WTC11 (cell line): Measurements from ENCODE around the gene PTPRJ. TPM values are rescaled to one million over a fixed set of nuclear protein-coding genes. Genes with fewer than 3 reads are reported as not detected.

Experiments
- ATAC-seq: fragments of 200-7000 bp; cut with Tn5 transposase; 2 replicates; pipeline ENCODE4 v1.10.0; 2021; ENCODE audit warnings: mild to moderate bottlenecking, moderate library complexity
- CTCF ChIA-PET: fragments of 300-600 bp; sonication (Branson Sonifier 250); formaldehyde crosslinking; loops from one replicate; lab custom pipeline; 2021; ENCODE audit warnings: antibody characterized with exemption; lab: Charles Lee
- POLR2A ChIA-PET: fragments of 350-600 bp; sonication (Branson Sonifier 250); formaldehyde crosslinking; loops from one replicate; lab custom pipeline; 2021; ENCODE audit warnings: antibody characterized with exemption; lab: Charles Lee
- DNase-seq: peaks from one replicate; pipeline ENCODE4 v3.0.0; 2021; ENCODE audit warnings: low spot score
- H3K27ac Mint-ChIP-seq: 2 replicates; pipeline ENCODE4 v1.8.0; 2021; ENCODE audit warnings: mixed read lengths
- H3K27me3 Mint-ChIP-seq: 2 replicates; pipeline ENCODE4 v1.8.0; 2021; ENCODE audit warnings: low read depth, mild to moderate bottlenecking, moderate library complexity, mixed read lengths
- H3K36me3 Mint-ChIP-seq: 2 replicates; pipeline ENCODE4 v1.8.0; 2021; ENCODE audit warnings: mixed read lengths
- H3K4me1 Mint-ChIP-seq: 2 replicates; pipeline ENCODE4 v1.8.0; 2022; ENCODE audit warnings: mixed read lengths
- H3K4me3 Mint-ChIP-seq: 2 replicates; pipeline ENCODE4 v1.8.0; 2021; ENCODE audit warnings: mild to moderate bottlenecking, moderate library complexity, mixed read lengths
- H3K9me3 Mint-ChIP-seq: 2 replicates; pipeline ENCODE4 v1.8.0; 2021; ENCODE audit warnings: mixed read lengths
- ATF2 ChIP-seq: sonication (generic); formaldehyde crosslinking; IDR thresholded peaks from 2 replicates; pipeline ENCODE4 v1.8.1; 2022; ENCODE audit warnings: low read depth, missing genetic modification reagents, borderline replicate concordance
- ATF3 ChIP-seq: sonication (generic); formaldehyde crosslinking; conservative IDR thresholded peaks from 2 replicates; pipeline ENCODE4 v1.8.1; 2022; ENCODE audit warnings: mild to moderate bottlenecking, missing genetic modification reagents
- IRF2 ChIP-seq: sonication (generic); formaldehyde crosslinking; IDR thresholded peaks from 2 replicates; pipeline ENCODE4 v1.8.0; 2022; ENCODE audit warnings: low read depth, missing genetic modification reagents, borderline replicate concordance
- JAZF1 ChIP-seq: fragments of 250-450 bp; sonication (Bioruptor Pico); IDR thresholded peaks from 2 replicates; pipeline ENCODE4 v1.9.0; 2021; ENCODE audit warnings: moderate library complexity, mild to moderate bottlenecking, inconsistent platforms
- KAT7 ChIP-seq: sonication (generic); formaldehyde crosslinking; IDR thresholded peaks from 2 replicates; pipeline ENCODE4 v1.8.1; 2023; ENCODE audit warnings: missing genetic modification reagents, mild to moderate bottlenecking, borderline replicate concordance
- MAX ChIP-seq: sonication (generic); formaldehyde crosslinking; IDR thresholded peaks from 2 replicates; pipeline ENCODE4 v1.8.0; 2022; ENCODE audit warnings: mild to moderate bottlenecking, missing genetic modification reagents
- NR2C2 ChIP-seq: sonication (generic); formaldehyde crosslinking; IDR thresholded peaks from 2 replicates; pipeline ENCODE4 v1.8.0; 2022; ENCODE audit warnings: mild to moderate bottlenecking, missing genetic modification reagents
- NR3C1 ChIP-seq: sonication (generic); formaldehyde crosslinking; conservative IDR thresholded peaks from 2 replicates; pipeline ENCODE4 v1.8.1; 2023; ENCODE audit warnings: low read depth, mild to moderate bottlenecking, missing genetic modification reagents
- PREB ChIP-seq: sonication (generic); formaldehyde crosslinking; IDR thresholded peaks from 2 replicates; pipeline ENCODE4 v1.8.1; 2022; ENCODE audit warnings: mild to moderate bottlenecking, missing genetic modification reagents, moderate library complexity, borderline replicate concordance
- SMAD3 ChIP-seq: sonication (generic); formaldehyde crosslinking; IDR thresholded peaks from 2 replicates; pipeline ENCODE4 v1.8.0; 2022; ENCODE audit warnings: missing genetic modification reagents, mild to moderate bottlenecking, borderline replicate concordance
- SMAD4 ChIP-seq: sonication (generic); formaldehyde crosslinking; IDR thresholded peaks from 2 replicates; pipeline ENCODE4 v1.8.0; 2022; ENCODE audit warnings: mild to moderate bottlenecking, missing genetic modification reagents
- TEAD4 ChIP-seq: sonication (generic); formaldehyde crosslinking; IDR thresholded peaks from 2 replicates; pipeline ENCODE4 v1.8.0; 2022; ENCODE audit warnings: mild to moderate bottlenecking, missing genetic modification reagents
- USF2 ChIP-seq: sonication (generic); formaldehyde crosslinking; IDR thresholded peaks from 2 replicates; pipeline ENCODE4 v1.8.1; 2023; ENCODE audit warnings: mild to moderate bottlenecking, missing genetic modification reagents, moderate library complexity
- ZBTB43 ChIP-seq: sonication (generic); formaldehyde crosslinking; IDR thresholded peaks from 2 replicates; pipeline ENCODE4 v1.8.1; 2023; ENCODE audit warnings: mild to moderate bottlenecking, missing genetic modification reagents
- ZMAT4 ChIP-seq: fragments of 250-450 bp; sonication (Bioruptor Pico); IDR thresholded peaks from 2 replicates; pipeline ENCODE4 v1.9.0; 2021; ENCODE audit warnings: mild to moderate bottlenecking
- ZNF232 ChIP-seq: sonication (generic); formaldehyde crosslinking; IDR thresholded peaks from 2 replicates; pipeline ENCODE4 v1.8.0; 2022; ENCODE audit warnings: mild to moderate bottlenecking, missing genetic modification reagents
- ZNF423 ChIP-seq: fragments of 250-450 bp; sonication (Bioruptor Pico); IDR thresholded peaks from 2 replicates; pipeline ENCODE4 v2.1.2; 2022; ENCODE audit warnings: mild to moderate bottlenecking, moderate library complexity
- ZSCAN18 ChIP-seq: fragments of 250-450 bp; sonication (Bioruptor Pico); IDR thresholded peaks from 2 replicates; pipeline ENCODE4 v2.1.2; 2022; ENCODE audit warnings: mild to moderate bottlenecking, moderate library complexity
- total RNA-seq: library from RNA; stranded (reverse); gene quantifications from 3 replicates; pipeline ENCODE4 v1.2.3, GENCODE V29; 2021

Gene PTPRJ
- total RNA-seq, 1 experiment from 2014 or later: 19.5 TPM

GRCh38 chr11:48001438-48002021 is 21.2 kb downstream of the PTPRJ start:
- H3K27me3 Mint-ChIP-seq: no peaks in the 10 kb centered on the region
- peaks cover 54% of the 10 kb centered on the region for H3K4me1 Mint-ChIP-seq
- ATAC-seq (peak; percentile 14; the same call in 1 of the 2 replicates), DNase-seq (no peak)
- no peaks in the 10 kb centered on the region for H3K9me3 Mint-ChIP-seq
- H3K36me3 Mint-ChIP-seq: no peaks in the 10 kb centered on the region
- POLR2A ChIA-PET: interaction anchor here (0.6 kb wide), 1 partner anchor 105 kb away, joined by 6 read pairs; no protein-coding TSS in a partner anchor
- peak overlapping the region; percentile 91 for H3K27ac Mint-ChIP-seq
- CTCF ChIA-PET: interaction anchor here (0.7 to 1.1 kb wide), 3 partner anchors 35 to 150 kb away, joined by 3 read pairs; no protein-coding TSS in a partner anchor
- no peak overlapping the region for H3K4me3 Mint-ChIP-seq
- no peak for TF ChIP-seq MAX (CRISPR knock-in tag)
- no peak for TF ChIP-seq ZNF232 (CRISPR knock-in tag)
- TF ChIP-seq ATF2 (CRISPR knock-in tag): no peak
- TF ChIP-seq KAT7 (CRISPR knock-in tag): no peak
- no peak for TF ChIP-seq SMAD3 (CRISPR knock-in tag)
- no peak for TF ChIP-seq IRF2 (CRISPR knock-in tag)
- no peak for TF ChIP-seq USF2 (CRISPR knock-in tag)
- TF ChIP-seq JAZF1 (CRISPR knock-in tag): no peak
- no peak for TF ChIP-seq ZBTB43 (CRISPR knock-in tag)
- TF ChIP-seq TEAD4 (CRISPR knock-in tag): no peak
- no peak for TF ChIP-seq ATF3
- TF ChIP-seq ZMAT4 (CRISPR knock-in tag): no peak
- no peak for TF ChIP-seq ZNF423 (CRISPR knock-in tag)
- no peak for TF ChIP-seq NR3C1 (CRISPR knock-in tag)
- no peak for TF ChIP-seq SMAD4 (CRISPR knock-in tag)

GRCh38 chr11:48002561-48002960 is 22.2 kb downstream of the PTPRJ start:
- no peaks in the 10 kb centered on the region for H3K27me3 Mint-ChIP-seq
- ATAC-seq (no peak), DNase-seq (no peak)
- POLR2A ChIA-PET: no interaction called here
- no peaks in the 10 kb centered on the region for H3K36me3 Mint-ChIP-seq
- no peak overlapping the region for H3K4me3 Mint-ChIP-seq
- TF ChIP-seq ZSCAN18 (CRISPR knock-in tag): no peak
- no peak for TF ChIP-seq PREB
- no peak for TF ChIP-seq USF2 (CRISPR knock-in tag)
- no peak for TF ChIP-seq NR2C2 (CRISPR knock-in tag)
- TF ChIP-seq NR3C1 (CRISPR knock-in tag): no peak
- TF ChIP-seq, all 79 proteins: peak for 0
- H3K4me1 Mint-ChIP-seq: peaks cover 46% of the 10 kb centered on the region
- H3K9me3 Mint-ChIP-seq: no peaks in the 10 kb centered on the region
- CTCF ChIA-PET: interaction anchor here (0.6 to 1.1 kb wide), 2 partner anchors 13 to 115 kb away, joined by 3 read pairs; no protein-coding TSS in a partner anchor
- peak overlapping the region; percentile 65; the same call in 1 of the 2 replicates for H3K27ac Mint-ChIP-seq
